Activated T-cell treated with anti-CD3 and anti-CD28 coated beads for 4 hours (primary cell): Measurements from ENCODE around the gene MAML3.

Experiments used
- DNase-seq: peaks from one replicate; pipeline ENCODE4 v3.0.0-alpha.2; 2020

MAML3 gene

DNA sequence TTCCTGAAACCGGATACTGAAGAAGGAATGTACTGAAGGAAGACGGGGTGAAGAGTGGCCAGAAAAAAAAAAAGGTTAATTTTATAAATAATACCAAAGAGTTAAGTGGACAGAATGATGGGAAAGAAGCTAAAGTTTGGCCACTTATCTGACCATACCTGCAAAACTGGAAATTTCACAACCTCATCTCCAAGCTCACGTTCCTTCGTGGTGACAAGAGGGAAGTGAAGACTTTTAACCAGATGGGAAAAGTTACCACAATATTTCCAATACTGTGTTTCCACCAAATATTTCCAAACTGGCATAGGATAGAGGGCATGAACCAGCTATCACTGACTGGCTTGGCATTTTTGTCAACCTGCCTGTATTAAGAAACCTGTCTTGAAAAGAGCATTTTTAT is 56.4 kb downstream of the MAML3 start:
- no peak for DNase-seq

DNA sequence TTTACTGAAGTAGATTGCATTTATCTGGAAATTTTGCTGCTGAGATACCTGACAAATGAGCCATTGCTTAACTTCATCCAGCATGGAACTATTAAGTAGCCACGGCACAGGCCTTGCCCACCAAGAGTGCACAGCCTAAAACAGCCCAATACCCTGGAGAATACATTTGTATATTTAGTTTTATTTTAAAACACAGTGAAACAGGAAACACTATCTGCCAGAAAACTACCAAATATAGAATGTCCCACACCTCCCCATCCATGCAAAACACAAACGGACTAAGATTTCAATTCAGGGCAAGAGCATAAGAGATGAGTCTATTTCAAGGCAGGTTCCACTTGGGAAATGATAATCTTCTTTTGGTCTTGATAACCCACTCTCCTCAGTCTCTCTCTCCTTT is 57.1 kb downstream of the MAML3 start:
- no peak for DNase-seq

DNA sequence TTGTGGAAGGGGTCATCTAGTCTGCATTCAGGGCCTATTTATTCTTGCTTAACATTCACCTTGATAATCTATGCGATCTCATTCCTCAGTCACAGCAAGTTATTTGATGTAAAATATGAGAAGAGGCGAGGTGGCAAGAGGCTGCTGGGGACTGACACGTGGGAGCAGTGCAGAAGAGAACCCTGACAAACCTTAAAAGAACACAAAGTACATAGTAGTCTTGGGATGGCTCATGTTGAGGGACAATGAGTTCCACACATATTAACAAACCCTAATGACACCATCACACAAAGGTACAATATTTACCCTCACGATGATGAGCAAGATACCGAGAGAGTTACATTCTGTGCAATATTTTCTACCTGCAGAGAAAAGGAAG is 57.5 kb downstream of the MAML3 start:
- DNase-seq, result no peak

DNA sequence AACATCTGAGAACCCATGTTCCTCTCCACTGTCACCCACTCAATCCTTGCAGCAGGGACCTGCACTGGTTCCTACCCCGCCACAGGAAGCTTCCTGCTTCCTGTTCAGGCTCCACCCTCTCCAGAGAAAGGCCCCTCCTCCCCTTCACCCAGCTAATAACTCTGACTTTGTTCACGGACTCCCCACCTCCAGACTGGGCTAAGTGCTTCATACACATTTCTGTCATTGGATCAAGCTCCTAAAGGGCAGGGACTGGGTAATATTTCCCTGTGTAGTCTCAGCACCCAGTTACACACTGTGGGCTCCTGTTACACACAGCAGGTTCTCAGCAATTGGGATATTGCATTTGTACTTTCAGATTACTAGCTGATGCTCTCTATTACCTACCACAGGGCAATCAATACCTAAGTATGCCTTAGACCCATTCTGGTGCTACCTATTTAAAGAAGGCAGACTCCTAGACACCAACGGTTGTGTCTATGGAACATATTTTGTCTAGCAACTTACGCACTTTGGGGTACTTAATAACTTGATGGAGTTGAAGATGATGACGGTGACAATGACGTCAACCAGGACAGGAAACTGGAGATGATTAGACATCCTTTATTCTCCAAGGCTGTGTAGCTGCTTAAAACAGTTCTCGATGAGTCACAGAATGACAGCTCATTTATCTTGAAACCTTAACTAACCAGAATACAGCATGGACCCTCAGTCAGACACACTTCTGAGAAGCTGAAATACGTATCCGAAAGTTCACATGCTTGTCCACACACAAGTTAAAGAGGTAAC is 58.1 kb downstream of the MAML3 start:
- DNase-seq, result peak; percentile 70

DNA sequence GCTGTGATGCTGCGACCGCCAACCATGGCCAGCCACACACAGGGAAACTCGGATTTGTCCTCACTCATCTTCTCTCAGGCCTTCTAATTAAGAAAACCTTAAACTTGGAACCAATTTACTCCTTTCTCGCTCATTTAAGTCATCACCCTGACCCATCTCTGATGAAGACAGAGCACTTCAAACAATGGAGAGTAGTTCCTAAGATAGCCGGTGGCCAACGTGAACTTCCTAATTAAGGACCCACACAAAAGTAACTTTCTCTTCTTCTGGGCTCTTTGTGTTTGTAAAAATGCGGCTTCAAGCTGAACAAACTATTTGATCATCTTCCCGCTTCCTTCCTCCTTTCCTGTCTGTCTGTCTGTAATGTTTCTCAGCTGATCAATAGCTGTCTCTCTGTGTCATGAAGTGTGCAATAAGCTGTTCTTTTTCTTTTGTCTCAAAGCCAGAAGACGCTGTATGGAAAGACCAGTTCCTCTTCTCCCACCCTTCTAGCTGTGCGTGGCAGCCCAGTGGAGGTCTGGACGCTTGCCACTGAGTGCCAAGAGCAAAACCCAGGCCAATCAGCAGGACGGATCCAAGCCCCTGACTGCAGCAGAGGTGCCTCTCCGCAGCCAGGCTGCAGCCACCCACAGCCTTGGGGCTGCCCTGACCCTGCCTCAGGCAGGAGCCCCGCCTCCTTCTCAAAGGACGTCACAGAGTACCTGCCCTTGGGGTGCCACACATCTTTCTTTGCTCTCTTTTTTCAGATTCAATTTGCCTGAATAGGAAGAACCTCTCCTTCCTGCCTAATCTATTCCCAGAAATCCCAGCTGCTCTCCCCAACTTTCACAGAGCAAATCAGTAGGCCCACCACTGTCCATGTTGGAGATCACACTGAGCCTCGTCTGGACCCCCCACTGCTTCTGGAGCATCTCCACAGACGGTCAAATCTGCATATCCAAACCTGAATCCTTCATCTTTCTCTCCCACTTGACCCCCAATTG is 59.3 kb downstream of the MAML3 start:
- DNase-seq, result peak; percentile 50

DNA sequence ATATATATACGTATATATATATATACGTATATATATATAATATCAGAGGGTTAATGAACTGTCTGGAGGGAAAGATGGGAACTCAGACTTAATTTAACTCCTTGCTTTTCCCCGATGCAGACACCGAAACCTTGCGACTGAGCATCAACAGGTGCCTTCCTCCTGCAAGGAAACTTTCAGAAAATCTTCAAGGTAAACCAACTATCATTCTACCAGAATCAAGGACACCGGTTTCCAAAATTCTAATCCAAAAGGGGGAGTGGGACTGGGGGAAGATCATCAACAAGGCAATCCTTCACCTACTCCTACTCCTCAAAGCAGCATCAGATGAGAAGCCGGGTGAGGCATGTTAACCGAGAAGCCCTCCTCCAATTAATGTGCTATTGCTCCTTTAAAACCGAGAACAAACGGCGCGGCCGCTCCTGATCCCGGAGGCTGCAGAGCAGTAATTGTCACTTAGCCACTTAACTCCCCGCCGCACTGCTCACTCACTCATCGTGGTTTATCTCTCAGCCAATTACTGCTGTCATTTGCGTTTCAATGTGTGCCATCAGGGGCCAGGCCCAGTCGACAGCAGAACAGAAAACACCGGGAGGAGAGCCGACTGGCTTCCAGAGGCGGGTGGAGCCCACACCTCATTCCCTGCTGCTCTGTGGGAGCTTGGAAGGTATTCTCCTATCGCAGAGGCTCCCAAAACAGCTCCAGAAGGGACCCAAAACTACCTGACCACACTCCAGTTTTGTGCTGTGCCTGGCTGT is 61.7 kb downstream of the MAML3 start:
- no peak for DNase-seq

DNA sequence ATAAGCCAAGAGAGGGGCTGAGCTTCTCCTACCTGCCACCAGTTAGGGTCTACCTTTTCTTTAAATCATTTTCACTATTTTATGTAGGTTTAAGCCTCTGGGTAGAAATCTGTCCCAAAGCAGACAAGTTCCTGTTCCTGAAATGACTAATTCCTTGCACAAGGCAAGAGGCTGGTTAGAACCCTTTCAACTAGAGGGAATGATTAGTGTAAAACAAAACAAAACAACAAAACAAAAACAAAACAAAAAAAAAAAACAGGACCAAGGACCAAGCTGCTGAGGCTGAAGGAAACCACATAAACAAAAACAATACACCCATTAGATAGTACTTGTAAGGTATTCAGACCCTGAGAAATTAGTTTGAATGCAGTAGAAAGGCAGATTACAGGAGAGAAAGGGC is 62.7 kb downstream of the MAML3 start:
- DNase-seq, result no peak

DNA sequence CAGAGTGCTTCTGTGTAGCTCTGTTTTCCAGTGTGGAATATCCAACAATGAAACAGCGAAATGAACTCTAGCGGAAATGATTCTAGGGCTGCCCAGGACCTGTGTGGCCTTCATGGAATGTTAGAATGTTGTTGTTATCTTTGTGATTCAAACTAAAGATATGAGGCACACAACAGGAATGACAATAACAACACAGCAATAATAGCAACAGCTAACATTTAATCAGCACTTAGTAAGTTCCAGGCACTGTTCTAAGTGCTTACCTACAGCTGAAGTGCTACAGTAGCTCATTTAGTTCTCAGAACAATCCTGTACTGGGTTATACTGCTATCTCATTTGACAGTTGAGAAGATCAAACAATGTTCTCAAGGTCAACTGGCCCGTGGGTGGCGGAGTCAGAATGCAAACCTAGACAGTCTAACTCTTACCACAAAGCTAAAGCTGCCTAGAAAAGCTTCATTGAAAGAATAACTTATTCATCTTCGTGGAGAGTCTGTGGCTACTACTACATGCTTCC is 63.7 kb downstream of the MAML3 start:
- no peak for DNase-seq

DNA sequence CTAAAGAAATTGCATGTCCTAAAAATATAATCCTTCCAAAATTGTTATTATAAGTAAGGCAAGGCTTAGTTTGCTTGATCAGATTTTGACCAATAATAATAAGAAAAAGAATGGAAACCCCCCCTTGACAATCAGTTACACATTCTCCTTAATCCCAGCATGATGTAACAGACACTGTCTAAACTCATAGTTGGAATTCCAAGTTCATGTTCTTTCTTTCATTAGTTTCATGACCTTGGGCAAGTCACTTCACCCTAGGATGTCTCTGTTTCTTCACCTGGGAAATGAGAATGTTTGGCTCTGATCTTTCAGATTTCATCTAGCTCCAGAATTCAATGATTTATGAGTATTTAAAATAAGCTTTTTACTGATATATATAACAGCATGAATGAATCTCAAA is 64.8 kb downstream of the MAML3 start:
- DNase-seq, result no peak

DNA sequence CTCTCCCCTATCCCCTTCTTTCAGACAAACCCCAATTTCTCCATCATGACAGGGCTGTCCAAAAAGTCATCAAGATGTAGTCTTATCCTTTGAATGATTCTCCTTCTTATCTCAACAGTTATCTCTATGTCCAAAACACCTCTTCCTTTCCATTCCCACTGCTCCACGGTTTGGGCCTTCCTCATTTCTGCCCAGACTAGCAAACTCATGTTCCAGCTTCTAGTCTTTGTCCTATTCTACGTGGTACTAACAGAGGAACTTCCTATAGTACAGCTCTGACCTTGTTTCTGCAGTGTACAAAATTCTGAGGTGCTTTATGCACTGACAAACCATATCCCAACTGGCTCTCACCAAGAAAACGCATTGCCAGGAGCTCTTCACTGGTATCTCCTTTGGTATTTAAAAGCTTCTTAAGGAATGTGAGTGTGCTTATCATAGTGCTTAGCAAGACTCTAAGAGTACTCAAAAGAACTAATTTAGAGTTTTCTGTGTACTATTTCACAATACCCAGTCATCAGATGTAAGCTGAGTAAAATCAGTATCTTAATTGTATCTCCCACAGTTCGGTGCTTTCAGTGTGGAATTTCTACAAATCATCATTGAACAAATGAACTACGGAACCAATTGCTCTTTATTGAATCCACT is 65.5 kb downstream of the MAML3 start:
- DNase-seq, result no peak

DNA sequence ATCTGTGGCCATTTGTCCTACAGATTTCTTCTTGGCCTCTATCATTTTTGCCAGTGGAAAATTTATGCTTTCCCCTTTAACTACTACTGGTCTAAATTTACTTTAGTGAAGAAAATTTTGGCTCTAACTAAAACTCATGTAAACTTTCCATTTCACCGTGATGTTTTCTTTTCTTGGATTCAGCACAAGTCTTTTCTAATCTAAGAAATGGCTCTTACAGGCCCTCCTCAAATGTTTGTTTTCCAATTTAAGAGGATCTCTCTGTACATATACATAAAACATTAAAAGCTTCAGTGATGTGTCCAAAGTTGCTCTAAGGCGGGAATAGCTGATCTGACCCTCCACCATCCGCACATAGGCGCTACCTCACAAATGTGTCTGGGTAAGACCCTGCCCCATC is 68.1 kb downstream of the MAML3 start:
- DNase-seq, result no peak

DNA sequence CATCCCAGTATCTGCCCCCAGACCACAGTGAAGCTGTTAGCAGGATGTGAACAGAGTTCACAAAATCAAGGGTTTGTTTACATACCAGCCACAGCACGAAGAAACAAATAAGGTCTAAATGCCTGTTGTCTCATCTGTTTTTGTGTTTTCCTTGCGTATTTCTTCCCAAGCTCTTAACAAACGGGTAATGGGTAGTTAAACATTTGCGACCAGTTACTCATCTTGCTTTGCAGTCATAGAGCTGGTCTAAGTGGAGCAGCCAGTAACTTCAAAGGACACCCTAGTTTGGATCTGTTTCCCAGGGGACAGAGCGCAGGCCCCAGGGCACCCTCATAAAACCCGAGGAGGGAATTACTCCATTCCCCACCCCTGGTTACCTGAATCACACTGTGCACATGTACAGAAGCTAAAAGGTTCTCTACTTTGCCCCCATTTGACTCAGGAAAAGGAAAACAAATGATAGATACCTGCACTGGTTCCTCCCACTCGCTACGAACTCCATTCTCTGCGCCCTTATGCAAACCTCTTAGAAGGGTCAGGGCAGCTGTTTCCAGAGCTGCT is 68.8 kb downstream of the MAML3 start:
- no peak for DNase-seq

DNA sequence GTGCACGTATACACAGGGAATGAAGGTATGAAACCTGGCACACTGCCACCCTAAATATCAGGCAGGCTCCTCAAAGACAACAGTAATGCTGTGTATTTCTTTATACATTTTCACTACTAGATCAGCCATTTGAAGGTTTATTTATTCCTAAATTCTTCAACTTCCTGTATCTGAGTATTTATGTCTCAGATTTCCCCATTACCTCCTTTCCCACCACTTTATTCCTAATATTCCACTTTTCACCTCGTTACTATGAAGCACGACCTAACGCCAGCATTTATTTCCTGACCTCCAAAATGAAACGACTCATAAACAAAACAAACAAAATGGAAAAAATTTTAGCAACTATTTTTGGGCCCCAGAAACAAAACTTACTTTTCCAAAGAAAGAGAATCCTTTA is 69.6 kb downstream of the MAML3 start:
- no peak for DNase-seq

DNA sequence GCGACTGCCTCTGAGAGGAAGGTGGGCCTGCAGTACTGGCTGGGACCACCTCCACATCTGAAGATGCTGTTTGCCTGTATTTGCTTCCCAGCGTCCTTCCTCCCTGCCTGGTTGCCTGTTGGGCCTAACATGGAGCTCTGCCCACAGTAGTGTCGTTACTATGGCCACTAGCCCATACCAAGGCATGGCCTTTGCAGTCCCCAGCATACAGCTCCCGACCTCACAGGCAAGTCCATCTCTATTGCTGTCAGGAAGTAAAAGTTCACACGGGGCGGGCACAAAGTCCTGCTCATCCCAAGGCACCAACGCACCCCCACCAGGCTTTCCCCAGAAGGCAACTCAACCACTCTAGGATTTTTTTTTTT is 71.6 kb downstream of the MAML3 start:
- DNase-seq, result no peak

DNA sequence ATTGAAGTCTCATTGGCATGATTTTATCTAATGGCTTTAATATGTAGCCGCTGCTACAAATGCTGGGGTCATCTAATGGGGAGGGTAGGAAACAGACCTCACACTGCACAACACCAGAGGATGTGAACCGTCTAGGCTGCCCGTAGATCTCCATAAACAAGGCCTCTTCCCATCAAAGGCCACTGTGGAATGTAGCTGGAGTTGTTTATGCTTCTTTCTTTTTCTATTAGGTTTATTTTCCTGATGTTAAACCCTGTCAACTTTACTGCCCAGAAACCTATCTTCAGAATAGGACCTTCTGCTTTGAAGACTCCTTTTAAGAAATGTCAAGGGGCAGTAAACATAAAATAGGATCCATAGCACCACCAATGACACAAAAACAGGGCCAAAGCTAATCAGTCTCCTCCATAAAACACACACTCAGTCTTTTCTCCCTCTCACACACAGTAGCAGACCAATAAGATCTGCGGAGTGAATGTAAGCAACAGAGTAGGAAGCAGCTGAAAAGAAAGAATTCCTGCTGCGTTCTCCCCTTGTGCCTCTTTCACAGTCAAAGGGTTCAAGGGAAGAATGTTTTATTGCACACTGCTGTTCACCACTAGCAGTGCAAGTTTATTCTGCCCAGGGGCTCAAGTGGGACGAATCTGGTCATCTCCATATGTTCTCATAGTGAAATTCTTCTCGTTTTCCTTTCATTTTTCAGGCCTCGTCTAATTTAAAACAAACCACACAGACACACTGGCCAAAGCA is 72.2 kb downstream of the MAML3 start:
- no peak for DNase-seq

DNA sequence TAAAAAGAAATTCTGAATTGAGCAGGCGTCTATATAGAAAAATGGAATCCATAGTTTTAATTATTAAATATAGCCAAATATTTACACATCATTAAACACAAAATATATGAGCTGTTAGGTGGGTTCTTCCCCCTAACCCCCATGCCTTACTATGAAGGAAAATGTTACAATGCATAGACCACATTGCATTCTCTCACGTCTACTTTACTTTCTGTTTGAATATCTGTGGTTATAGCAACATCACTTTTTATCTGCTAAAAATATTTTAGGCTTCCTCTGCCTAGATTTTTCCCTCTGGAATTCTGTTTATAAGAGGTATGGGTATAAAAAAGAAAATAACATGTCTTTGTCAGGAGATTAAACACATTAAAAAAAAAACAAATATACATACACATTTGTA is 73.1 kb downstream of the MAML3 start:
- no peak for DNase-seq

DNA sequence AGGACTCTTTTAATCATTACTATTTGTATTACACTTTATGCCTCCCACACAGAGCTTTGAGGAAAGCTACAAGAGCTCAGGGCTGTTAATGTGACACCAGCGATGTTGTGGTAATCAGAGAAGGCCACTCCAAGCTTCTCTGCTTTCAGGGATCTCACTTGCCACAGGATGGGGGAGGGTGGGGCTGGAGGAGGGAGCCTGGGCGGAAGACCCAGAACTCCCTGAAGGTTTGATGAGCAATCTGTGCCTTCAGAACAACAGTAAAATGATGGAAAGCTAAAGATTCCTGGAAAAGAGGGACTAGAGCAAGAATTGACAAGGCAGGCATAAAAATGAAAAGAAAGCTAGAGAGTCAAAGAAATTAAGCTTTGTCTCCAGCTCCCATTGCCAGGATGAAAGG is 75.6 kb downstream of the MAML3 start:
- DNase-seq, result no peak

DNA sequence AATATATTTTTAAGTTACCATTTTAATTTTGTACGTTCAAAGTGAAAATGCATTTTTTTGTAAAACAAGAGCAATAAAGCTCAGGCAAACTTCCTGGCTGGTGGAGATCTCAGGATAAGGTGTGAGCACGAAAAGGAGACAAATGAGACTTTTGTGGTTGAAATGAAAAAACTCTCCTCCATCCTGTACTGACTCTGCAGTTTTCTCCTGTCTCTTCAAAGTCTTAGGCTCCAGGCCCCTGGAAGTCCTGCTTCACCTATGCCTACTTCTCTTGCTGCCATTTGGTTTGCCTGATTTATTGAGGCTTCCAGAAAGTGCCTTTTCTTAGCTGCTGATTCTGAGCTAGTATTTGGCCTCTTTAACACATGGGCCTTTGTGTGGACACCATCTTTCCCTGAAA is 77.7 kb downstream of the MAML3 start:
- no peak for DNase-seq

DNA sequence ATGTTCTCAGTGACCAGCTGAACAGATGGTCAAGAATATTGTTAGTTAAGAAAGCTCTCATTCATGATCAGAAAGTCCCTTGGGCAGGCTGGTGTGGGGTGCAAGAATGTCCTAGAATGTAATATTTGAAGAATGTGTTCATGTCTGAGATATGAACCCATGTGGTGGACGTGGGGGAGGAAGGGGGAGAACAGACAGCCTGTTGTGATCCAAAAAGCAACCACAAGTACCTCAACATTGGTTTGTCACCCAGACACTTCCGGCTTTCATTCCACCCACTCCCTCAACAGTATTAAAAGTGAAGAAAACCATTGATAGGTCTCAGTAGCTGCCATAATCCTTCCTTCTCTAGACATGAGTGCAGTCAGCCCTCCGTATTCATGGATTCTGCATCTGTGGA is 82.2 kb downstream of the MAML3 start:
- peak; percentile 54 for DNase-seq

DNA sequence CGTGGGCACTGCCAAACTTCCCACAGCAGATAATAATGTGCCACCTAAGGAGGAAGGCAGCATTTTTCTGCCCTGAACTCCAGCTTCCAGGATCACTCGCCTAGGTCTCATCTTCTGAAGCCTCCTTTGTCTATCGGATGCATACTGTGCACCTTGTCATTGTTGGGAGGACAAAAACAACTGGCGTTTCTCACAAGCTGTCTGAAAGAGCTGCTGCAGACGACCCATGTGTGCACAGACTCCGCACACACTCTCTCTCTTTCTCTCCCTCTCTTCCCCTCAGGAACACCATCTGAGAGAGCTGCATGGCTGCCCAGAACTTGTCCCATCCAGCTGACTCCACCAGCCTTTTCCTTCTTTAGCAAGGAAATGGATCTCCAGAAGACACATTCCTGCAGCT is 83.0 kb downstream of the MAML3 start:
- no peak for DNase-seq

DNA sequence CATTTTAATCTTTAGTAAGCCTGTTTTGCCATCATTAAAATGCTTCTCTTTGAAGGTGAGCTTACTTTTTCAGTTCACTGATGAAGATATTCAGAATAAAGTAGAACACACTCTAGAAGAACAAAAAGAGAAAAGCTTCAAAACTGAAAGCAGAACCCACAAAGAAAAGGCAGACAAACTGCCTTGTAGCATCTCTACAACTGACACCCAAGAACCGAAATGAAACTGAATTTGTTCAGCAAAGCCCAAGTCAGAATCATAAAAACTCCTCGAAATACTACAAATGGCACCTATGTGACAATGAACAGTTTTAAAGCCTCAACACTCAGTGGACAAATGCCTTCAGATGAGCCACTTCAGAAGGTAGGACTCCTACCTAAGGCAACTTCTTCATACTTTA is 83.6 kb downstream of the MAML3 start:
- no peak for DNase-seq

DNA sequence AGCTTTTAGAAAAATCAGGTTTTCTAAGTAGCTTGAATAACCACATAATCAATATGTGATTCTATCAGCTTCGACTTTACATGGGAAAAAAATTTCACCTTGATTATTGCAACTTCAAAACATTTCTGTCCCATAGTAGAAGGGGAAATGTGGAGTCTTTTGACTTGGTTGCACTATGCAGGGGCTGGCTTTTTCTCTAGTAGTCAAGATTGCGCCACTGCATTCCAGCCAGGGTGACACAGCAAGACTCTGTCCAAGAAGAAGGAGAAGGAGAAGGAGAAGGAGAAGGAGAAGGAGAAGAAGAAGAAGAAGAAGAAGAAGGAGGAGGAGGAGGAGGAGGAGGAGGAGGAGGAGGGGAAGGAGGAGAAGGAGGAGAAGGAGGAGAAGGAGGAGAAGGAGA is 84.9 kb downstream of the MAML3 start:
- DNase-seq, result no peak
